Epithelial cell of proximal tubule (primary cell): Measurements from ENCODE around the gene CACNG4. TPM values are rescaled to one million over a fixed set of nuclear protein-coding genes. Genes with fewer than 3 reads are reported as not detected.
"Not testable (repeated sequence)": the region's sequence is repeated elsewhere in the genome, so short reads cannot be mapped to it uniquely, and the experiment has no call there.

Experiments used
- DNase-seq: peaks from one replicate; pipeline ENCODE4 v3.0.0-alpha.2; 2011; ENCODE audit warnings: low read depth
- H3K4me3 ChIP-seq: 2 replicates; pipeline ENCODE4 v1.5.1; 2011; ENCODE audit warnings: low read depth, mild to moderate bottlenecking, low read length
- total RNA-seq: library from RNA; depleted of rRNA; stranded (reverse); fragments of >200 nt; gene quantifications from 2 replicates; pipeline ENCODE4 v1.2.3, GENCODE V29; 2015
- TF ChIP-seq, protein P1 (sequence below): conservative IDR thresholded peaks from 2 replicates; pipeline ENCODE4 v1.5.1; 2012; ENCODE audit warnings: low read depth, mild to moderate bottlenecking, low read length

Gene CACNG4
- total RNA-seq, 1 donor from 2014 or later, result 0.29 TPM

DNA sequence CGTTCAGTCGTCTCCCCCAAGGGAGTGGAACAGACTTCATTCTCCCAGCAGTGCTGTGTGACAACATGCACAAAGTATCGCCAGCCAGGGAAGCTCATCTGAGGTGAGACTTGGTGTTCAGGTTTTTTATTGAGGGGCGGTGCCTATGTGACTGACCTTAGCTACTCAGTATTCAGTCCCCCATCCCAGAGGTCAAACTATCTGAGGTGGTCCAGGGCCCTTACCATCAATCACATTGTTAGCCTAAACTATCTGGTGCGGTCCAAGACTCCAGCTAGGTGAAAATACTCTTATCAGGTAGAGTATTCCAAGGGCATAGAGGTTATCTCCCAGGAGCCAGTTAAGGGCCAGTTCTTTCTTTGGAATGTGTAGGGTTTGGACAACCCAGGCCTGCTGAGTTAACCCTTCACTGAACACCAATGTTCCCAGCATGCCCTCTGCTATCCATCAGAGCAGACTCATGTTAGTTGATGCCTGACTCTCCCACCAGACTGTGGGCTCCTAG lies 74.4 kb downstream of the CACNG4 start:
- TF ChIP-seq, protein P1, sequence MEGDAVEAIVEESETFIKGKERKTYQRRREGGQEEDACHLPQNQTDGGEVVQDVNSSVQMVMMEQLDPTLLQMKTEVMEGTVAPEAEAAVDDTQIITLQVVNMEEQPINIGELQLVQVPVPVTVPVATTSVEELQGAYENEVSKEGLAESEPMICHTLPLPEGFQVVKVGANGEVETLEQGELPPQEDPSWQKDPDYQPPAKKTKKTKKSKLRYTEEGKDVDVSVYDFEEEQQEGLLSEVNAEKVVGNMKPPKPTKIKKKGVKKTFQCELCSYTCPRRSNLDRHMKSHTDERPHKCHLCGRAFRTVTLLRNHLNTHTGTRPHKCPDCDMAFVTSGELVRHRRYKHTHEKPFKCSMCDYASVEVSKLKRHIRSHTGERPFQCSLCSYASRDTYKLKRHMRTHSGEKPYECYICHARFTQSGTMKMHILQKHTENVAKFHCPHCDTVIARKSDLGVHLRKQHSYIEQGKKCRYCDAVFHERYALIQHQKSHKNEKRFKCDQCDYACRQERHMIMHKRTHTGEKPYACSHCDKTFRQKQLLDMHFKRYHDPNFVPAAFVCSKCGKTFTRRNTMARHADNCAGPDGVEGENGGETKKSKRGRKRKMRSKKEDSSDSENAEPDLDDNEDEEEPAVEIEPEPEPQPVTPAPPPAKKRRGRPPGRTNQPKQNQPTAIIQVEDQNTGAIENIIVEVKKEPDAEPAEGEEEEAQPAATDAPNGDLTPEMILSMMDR, result no peak
- no peak overlapping the region for H3K4me3 ChIP-seq
- no peak for DNase-seq

DNA sequence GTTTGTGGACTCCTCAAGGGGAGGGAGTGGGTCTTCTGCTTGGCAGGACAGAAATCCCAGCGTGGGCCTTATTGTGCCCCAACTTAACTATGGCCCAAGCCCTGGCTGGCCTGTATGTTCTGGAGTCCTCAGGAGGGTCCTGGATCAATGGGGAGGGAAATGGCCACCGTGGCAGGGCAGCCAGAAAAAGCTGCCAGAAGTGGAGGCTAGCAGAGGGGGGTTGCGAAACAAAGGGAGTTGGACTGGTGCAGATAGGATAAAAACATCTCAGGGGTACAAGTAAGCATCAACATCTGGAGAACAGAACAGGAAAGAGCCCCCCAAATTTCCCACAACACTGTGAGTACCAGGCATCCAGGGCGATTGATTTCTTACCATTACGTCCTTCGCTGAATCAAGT lies 76.1 kb downstream of the CACNG4 start:
- H3K4me3 ChIP-seq, result no peak overlapping the region
- DNase-seq, result no peak
- TF ChIP-seq, protein P1, result no peak

DNA sequence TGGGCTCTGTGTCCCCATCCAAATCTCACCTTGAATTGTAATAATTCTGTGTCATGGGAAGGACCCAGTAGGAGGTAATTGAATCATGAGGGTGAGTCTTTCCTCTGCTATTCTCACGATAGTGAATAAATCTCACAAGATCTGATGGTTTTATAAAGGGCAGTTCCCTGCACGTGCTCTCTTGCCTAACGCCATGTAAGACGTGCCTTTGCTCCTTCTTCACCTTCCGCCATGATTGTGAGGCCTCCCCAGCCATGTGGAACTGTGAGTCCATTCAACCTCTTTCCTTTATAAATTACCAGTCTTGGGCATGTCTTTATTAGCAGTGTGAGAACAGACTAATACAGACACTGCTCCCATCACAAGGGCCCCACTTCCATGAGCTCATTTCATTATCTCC lies 76.6 kb downstream of the CACNG4 start:
- not testable (repeated sequence) for DNase-seq

DNA sequence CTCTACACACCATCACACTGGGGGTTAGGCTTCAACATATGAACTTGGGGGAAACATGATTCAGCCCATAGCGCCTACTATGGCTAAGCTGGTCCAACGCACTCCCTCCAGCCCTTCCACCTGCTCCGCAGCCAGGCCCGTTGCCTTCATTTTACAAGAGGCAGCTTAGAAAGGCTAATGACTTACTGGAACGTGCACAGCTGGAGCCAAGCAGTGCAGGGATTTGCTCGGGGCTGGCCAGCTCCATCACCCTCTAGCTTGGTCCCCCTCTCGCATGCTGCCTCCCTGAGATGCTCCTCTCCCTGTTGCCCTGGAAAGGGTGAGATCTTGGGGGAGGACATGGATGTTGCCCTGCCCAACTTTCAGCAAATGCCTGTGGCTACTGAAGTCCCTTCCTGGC lies 77.0 kb downstream of the CACNG4 start:
- DNase-seq, result no peak
- no peak overlapping the region for H3K4me3 ChIP-seq
- TF ChIP-seq, protein P1, result no peak

More for the DNA sequence above, 76.6 kb downstream of the CACNG4 start:
- not testable (repeated sequence) for H3K4me3 ChIP-seq

DNA sequence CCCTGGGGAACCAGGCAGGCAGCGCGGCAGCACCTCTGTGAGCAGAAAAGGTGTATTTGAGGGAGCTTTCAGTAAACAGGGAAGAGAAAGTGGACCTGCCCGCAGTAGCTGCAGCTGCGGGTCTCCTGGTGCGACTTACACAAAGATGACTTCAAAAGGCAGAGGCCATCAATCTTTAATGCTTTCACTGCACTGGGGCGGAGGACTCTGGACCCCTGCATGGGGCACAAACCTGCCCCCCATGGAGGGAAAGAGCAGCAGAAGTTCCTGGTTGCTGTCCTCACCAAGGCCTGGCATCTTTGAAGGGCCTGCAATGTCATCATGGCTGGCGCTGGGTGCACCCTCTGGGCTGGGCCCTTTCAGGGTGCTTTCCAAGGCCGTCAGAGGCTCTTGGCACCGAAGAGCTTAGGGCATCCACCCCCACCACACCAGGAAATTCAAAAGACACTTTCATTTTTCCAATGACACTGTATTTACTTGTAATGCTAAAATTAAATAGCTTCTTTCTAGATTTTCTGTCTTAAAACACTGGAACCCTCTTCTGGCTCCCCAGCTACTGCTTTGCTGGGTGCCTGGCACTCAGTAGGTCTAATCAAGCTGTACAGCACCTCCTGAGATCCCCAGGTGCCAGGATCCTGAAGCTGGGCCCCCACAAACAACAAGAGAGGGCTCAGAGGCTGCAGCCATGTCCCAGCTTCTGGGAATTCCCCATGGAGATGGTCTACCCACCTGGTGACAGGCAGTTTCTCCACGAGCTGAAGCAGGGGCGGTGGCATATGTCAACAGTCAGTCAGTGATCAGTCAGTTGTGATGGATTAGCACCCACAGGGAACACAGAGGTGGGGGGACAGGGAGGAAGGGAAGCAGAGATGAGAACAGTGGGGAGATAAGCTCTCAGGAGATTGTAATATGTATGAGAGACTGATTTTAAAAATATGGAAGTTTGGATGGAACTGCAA lies 77.7 kb downstream of the CACNG4 start:
- TF ChIP-seq, protein P1, result no peak
- no peak for DNase-seq
- H3K4me3 ChIP-seq, result no peak overlapping the region

DNA sequence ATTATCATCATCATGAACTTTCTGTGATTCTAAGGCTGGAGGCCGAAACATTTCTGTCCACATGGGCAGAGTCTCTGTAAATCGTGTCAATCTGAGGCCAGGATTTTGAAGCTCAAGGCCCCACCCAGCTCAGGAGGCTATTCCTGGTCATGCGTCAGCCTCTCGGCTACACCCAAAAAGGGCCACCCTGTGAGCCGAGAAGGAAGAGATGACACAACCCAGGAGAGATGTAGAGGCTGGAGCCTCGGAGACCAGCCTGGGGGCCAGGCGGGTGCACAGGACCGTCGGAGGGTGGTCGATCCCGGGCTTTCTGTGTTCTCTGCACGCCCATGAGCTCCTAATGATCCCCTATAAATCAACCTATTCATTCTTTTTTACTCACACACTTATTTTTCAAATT lies 78.8 kb downstream of the CACNG4 start:
- no peak overlapping the region for H3K4me3 ChIP-seq
- TF ChIP-seq, protein P1, result no peak
- no peak for DNase-seq

DNA sequence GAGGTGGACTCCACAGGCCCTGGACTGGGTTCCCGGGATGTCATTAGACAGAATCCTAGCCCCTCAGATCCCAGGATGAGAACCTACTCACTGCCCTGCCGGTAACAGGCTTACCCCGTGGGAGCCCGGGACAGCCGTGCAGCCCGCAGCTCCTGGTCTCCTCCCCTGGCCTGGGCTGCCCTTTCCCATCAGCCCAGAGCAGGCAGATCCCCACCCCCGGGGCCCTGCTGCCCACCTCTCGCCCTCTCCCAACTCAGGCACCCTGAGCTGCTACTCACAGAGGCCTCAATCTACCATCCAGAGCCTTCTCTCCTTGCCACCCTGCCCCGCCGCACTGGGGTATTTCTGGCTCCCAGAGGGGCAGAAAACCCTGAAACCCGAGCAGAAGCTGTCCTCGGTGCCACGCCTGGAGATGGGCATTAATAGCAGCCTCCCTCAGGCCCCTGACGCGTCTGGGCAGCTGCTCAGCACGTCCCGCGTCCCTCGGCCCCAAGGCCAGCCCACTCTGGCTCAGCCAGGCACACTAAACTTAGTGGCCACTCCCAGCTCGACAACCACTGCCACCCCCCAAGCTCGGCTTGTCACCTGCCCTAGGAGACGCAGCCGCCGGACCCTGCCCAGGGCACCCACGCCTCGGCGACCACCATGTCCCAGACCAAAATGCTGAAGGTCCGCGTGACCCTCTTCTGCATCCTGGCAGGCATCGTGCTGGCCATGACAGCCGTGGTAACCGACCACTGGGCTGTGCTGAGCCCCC lies 79.7 kb downstream of the CACNG4 start, which contains the start of gene CACNG1:
Gene CACNG1 (plus strand): TSS at position 539 of the 757 bp plus-strand sequence. CDS start 107 bp downstream, at position 646.
- no peak within 1 kb of the TSS for H3K4me3 ChIP-seq
- TF ChIP-seq, protein P1, result no peak
- DNase-seq, result no peak
